Measurements from ENCODE around the gene PTPN14. TPM values are rescaled to one million over a fixed set of nuclear protein-coding genes. Genes with fewer than 3 reads are reported as not detected.

PTPN14 gene
- total RNA-seq, 3 donors from 2014 or later: 5.8 to 49.0 (median 8.3) TPM

DNA sequence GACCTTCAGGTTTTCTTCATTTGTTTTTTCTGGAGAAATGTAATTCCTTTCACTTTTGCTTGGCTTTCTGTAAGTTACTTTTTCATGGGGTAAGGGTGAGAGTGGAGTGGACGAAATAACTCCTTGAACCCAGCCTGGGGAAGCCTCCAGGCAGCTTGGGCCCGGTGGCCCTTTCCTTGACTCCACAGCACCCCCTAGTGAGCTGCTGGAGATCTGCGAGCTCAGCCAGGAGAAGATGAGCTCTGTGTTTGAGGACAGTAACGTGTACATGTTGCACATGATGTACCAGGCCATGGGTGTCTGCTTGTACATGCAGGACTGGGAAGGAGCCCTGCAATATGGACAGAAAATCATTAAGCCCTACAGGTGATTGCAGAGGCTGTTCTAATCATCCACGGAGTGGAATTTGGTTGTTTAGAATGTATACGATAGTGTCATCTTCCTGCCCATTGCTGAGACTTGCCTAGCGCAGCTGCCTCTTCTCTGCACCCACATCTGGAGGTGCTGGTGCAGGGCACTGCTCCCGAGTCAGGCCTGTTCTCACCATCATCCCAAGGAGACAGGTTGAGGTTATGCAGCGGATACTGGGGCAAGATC is 219.5 kb downstream of the PTPN14 start:
- peak; percentile 65 for ATAC-seq
- Histone ChIP-seq H3K9me3 (no peaks in the 10 kb centered on the region), H3K36me3 (ENCODE audit: low read depth) (no peaks in the 10 kb centered on the region), H3K4me1 (ENCODE audit: low read depth) (no peaks in the 10 kb centered on the region), H3K4me3 (no peak overlapping the region)
- peak in 2 of 3 donors; percentile 51 to 61 for DNase-seq
- intact Hi-C loops (cut with DNase I, micrococcal nuclease): loop anchor here (5.0 kb wide), 1 partner anchor 255 kb away; no protein-coding TSS in a partner anchor
- TF ChIP-seq, protein P1, sequence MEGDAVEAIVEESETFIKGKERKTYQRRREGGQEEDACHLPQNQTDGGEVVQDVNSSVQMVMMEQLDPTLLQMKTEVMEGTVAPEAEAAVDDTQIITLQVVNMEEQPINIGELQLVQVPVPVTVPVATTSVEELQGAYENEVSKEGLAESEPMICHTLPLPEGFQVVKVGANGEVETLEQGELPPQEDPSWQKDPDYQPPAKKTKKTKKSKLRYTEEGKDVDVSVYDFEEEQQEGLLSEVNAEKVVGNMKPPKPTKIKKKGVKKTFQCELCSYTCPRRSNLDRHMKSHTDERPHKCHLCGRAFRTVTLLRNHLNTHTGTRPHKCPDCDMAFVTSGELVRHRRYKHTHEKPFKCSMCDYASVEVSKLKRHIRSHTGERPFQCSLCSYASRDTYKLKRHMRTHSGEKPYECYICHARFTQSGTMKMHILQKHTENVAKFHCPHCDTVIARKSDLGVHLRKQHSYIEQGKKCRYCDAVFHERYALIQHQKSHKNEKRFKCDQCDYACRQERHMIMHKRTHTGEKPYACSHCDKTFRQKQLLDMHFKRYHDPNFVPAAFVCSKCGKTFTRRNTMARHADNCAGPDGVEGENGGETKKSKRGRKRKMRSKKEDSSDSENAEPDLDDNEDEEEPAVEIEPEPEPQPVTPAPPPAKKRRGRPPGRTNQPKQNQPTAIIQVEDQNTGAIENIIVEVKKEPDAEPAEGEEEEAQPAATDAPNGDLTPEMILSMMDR (IDR thresholded peaks at IDR 0.05): peak; percentile 62

DNA sequence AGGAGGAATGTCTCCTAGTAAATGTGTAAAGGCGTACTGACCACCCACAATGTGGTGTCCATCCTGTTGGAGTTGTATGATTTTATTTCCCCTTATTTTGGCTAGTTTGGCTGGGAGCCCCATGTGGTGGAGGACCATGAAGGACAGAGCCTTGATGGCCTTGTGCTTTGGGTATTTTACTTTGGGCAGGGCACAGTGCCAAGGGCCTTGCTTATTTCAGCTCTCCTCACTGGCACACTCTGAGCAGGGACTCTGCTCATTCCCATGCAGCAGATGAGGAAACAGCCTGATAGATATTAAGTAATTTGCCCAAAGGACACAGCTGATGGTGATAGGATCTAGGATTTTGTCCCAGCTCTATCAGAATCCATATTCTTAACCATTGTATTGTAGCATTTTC is 220.2 kb downstream of the PTPN14 start:
- TF ChIP-seq, protein P1 (IDR thresholded peaks at IDR 0.05): no peak
- Histone ChIP-seq H3K4me1 (ENCODE audit: low read depth) (no peaks in the 10 kb centered on the region), H3K9me3 (no peaks in the 10 kb centered on the region), H3K36me3 (ENCODE audit: low read depth) (no peaks in the 10 kb centered on the region), H3K4me3 (no peak overlapping the region)
- intact Hi-C loops (cut with DNase I, micrococcal nuclease): loop anchor here (5.0 kb wide), 1 partner anchor 256 kb away; no protein-coding TSS in a partner anchor
- no peak for DNase-seq
- ATAC-seq: no peak

DNA sequence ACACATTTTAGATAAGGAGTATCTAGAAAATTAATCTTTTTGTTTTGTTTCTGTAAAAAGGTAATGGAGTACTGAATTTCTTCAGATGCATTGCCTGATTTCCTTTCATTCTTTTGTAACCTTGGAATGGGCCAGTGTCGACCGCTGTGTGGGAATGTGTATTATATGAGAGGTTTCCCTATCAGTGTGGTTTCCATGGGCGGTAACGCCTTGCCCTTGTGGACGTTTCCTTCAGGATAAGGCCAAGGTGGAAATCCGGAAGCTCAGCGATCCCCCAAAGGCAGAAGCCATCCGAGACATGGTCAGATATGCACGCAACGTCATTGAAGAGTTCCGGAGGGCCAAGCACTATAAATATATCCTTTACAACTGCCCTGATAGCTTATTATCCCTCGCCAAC is 220.7 kb downstream of the PTPN14 start:
- TF ChIP-seq, protein P1 (IDR thresholded peaks at IDR 0.05): no peak
- DNase-seq (no peak), ATAC-seq (no peak)
- Histone ChIP-seq H3K4me1 (ENCODE audit: low read depth) (no peaks in the 10 kb centered on the region), H3K36me3 (ENCODE audit: low read depth) (no peaks in the 10 kb centered on the region), H3K9me3 (no peaks in the 10 kb centered on the region), H3K4me3 (no peak overlapping the region)
- intact Hi-C loops (cut with DNase I, micrococcal nuclease): loop anchor here (5.0 kb wide), 1 partner anchor 257 kb away; no protein-coding TSS in a partner anchor

DNA sequence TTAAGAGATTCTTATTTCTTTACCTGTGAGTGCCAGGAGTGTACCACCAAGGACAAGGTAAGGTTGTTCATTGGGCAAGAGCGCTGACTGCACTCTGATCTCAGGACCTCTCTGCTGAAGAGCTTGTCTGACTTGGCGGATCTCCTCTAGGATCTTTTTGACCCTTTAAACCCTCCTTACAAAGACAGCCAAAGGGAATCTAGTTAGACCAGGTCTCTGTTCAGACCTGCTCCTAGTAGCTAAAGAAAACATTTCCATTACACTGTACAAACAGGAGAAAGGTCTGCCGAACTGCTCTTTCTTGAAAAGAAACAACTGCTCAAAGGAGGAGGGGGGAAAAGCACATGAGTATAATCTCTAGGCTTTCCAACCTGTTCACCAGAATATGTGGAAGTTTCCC is 221.2 kb downstream of the PTPN14 start:
- ATAC-seq (no peak), DNase-seq (no peak)
- no peaks in the 10 kb centered on the region for H3K4me1 ChIP-seq (ENCODE audit: low read depth)
- no peaks in the 10 kb centered on the region for H3K9me3 ChIP-seq
- no peaks in the 10 kb centered on the region for H3K36me3 ChIP-seq (ENCODE audit: low read depth)
- H3K4me3 ChIP-seq: no peak overlapping the region
- TF ChIP-seq, protein P1 (IDR thresholded peaks at IDR 0.05): no peak
- intact Hi-C loops (cut with DNase I, micrococcal nuclease): loop anchor here (5.0 kb wide), 1 partner anchor 257 kb away; no protein-coding TSS in a partner anchor

DNA sequence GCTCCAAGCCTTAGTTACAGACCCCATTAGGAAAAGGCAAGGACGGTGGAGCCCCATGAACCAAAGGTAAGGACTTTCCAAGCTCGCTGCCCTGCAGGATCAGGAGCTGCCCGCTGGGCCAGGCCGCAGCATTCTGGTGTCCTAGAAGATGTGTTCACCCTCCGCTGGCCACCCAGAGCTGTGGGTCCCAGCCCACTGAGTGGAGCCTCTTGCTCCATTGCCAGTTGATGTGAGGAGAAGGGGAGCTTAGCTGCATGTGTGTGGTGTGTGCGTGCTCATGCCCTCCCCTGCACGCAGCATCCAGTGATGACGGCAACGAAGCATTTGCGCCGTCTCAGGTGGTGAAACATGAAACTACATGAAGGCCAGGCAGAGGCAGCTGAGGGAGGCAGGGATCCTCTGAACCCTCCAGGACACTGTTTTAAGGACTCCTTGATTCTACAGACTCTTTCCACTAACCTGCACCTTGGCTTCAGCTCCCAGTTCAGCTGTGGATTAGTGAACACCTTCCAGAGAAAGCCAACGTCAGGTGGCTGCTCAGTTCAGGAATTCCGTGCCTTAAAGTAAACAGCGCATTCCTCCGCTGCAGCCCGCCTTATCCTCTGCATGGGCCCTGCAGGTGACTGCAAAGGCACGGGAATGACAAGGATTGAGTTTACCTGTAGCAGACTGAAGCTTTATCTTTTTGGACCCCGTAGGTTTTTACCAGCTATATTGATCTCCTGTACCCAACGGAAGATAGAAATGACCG is 221.8 kb downstream of the PTPN14 start:
- no peaks in the 10 kb centered on the region for H3K36me3 ChIP-seq (ENCODE audit: low read depth)
- no peak for ATAC-seq
- no peak overlapping the region for H3K4me3 ChIP-seq
- no peaks in the 10 kb centered on the region for H3K9me3 ChIP-seq
- TF ChIP-seq, protein P1 (IDR thresholded peaks at IDR 0.05): no peak
- no peaks in the 10 kb centered on the region for H3K4me1 ChIP-seq (ENCODE audit: low read depth)
- DNase-seq: no peak
- intact Hi-C loops (cut with DNase I, micrococcal nuclease): loop anchor here (2.0 to 5.0 kb wide), 3 partner anchors 67 to 258 kb away; no protein-coding TSS in a partner anchor
